Uterus (tissue), 4 donors: Measurements from ENCODE around the gene ESRRB. TPM values are rescaled to one million over a fixed set of nuclear protein-coding genes. Genes with fewer than 3 reads are reported as not detected.

Experiments
- DNase-seq, 2 donors: peaks; one replicate each; pipeline ENCODE4 v3.0.0-alpha.2; 2019 to 2020
- H3K27ac ChIP-seq, 2 donors: fragments of 200-600 bp; sonication (generic); 1 replicate in 1 of 2; 2 replicates in 1 of 2; pipeline ENCODE4 v1.5.1; 2016 to 2018
- H3K27me3 ChIP-seq, 2 donors: fragments of 200-600 bp; sonication (generic); one replicate each; pipeline ENCODE4 v1.5.1; 2018 to 2019; ENCODE audit warnings: control low read depth in 1 of 2
- H3K36me3 ChIP-seq, 2 donors: fragments of 200-600 bp; sonication (generic); one replicate each; pipeline ENCODE4 v1.5.1; 2019; ENCODE audit warnings: control low read depth in 1 of 2
- H3K4me1 ChIP-seq, 2 donors: fragments of 200-600 bp; sonication (generic); one replicate each; pipeline ENCODE4 v1.5.1; 2018 to 2019; ENCODE audit warnings: control low read depth in 1 of 2
- H3K4me3 ChIP-seq, 2 donors: fragments of 200-600 bp; sonication (generic); 1 replicate in 1 of 2; 2 replicates in 1 of 2; pipeline ENCODE4 v1.5.1; 2018 to 2019; ENCODE audit warnings: mild to moderate bottlenecking in 1 of 2
- H3K9me3 ChIP-seq, 2 donors: fragments of 200-600 bp; sonication (generic); one replicate each; pipeline ENCODE4 v1.5.1; 2019; ENCODE audit warnings: control low read depth in 1 of 2
- CTCF ChIP-seq, 4 experiments: fragments of 200-600 bp in 2 of 4; fragments of 450-650 bp in 2 of 4; sonication (generic) in 2 of 4; IDR thresholded peaks; one replicate each; pipeline ENCODE4 v1.5.1; 2016 to 2019; ENCODE audit warnings: antibody characterized with exemption in 4 of 4, mild to moderate bottlenecking in 2 of 4, moderate library complexity in 1 of 4
- POLR2A ChIP-seq, 2 donors: fragments of 450-650 bp; IDR thresholded peaks; one replicate each; pipeline ENCODE4 v1.6.1; 2016; ENCODE audit warnings: antibody characterized with exemption in 2 of 2, mild to moderate bottlenecking in 1 of 2, moderate library complexity in 1 of 2
- intact Hi-C: fragments of 100-400 bp; cut with DNase I; formaldehyde crosslinking; loops from one replicate; pipeline ENCODE4 v1.15.1; 2023; ENCODE audit warnings: low total_unique reads
- total RNA-seq, 4 donors: library from RNA; depleted of rRNA in 3 of 4; stranded (reverse); fragments of >200 nt in 3 of 4; gene quantifications; one replicate each; pipeline versions ENCODE4 v1.1.0 to v1.2.4, GENCODE V29; 2014 to 2023
- donor health status: DM: yes; HTN: yes; CAD: no.

ESRRB gene
- total RNA-seq, 4 donors from 2014 or later: not detected

DNA sequence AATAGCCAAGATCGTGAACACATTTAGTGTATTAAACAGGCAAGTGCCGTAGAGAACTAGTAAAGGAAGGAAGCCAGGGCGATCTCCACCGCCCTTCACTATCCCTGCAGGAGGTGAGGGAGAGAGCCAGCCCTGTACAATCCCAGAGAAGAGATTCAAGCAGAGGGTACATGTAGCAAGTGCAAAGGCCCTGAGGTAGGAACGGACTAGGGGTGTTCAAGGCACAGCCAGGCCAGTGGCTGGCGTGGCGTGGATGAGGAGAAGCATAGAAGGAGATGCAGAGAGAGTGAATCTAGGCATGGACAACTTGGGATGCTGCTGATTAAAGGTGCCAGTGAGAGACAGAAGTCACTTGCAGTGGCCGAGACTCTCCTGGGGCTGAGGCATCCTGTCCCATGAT lies 39.1 kb upstream of the ESRRB start:
- TF ChIP-seq POLR2A (IDR thresholded peaks at IDR 0.05): no peak
- TF ChIP-seq CTCF (IDR thresholded peaks at IDR 0.05): no peak
- Histone ChIP-seq H3K9me3 (no peaks in the 10 kb centered on the region), H3K27me3 (no peaks in the 10 kb centered on the region), H3K27ac (no peak overlapping the region), H3K4me3 (no peak overlapping the region), H3K36me3 (no peaks in the 10 kb centered on the region), H3K4me1 (no peaks in the 10 kb centered on the region)
- no peak for DNase-seq
- intact Hi-C loops: no loop called here

GRCh38 chr14:76337635-76338545 lies 38.0 kb upstream of the ESRRB start:
- Histone ChIP-seq H3K27ac (no peak overlapping the region), H3K27me3 (no peaks in the 10 kb centered on the region), H3K36me3 (no peaks in the 10 kb centered on the region), H3K4me3 (no peak overlapping the region), H3K9me3 (no peaks in the 10 kb centered on the region), H3K4me1 (no peaks in the 10 kb centered on the region)
- TF ChIP-seq POLR2A (IDR thresholded peaks at IDR 0.05): no peak
- no peak for TF ChIP-seq CTCF (IDR thresholded peaks at IDR 0.05)
- intact Hi-C loops: no loop called here
- no peak for DNase-seq

DNA sequence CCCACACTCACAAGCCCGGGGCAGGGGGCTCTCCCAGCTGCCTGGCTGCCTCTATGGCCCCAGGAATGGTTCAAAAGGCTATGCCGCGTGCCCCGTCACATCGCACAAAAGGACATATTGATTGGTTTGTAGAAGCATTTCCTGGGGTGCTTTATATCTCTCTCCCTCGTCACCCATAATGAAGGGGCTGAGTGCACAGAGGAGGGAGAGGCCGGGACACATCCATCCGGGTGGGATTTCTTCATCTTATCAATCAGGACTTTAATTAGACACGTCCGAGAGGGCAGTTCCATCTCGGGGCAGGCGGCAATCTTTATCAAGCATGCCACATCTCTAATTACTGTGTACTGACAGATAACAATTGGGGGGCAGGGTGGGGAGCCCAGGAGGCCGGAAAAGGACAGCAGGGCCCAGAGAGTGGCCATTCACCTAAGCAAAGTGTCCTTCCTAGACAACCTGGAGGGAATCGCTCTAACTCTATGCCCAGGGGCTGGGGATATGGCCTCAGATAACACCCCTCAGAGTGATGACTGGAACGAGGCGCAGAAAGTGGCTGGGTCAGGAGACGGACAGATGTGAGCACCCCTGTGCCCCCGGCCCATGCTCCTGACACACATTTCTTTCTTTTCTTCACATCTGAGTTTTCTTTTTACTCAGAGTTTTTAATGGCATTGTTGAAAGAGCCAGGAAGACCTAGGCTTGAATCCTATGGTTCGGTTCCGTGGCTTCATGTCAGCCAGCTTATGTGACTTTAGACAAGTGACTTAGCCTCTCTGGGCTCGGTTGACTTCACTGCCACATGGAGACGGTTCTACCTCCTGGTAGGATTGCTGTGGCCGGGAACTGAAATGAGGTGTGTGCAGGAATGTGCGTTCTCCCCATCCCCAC lies 36.0 kb upstream of the ESRRB start:
- no peaks in the 10 kb centered on the region for H3K27me3 ChIP-seq
- TF ChIP-seq CTCF (IDR thresholded peaks at IDR 0.05) (no peak), POLR2A (IDR thresholded peaks at IDR 0.05) (no peak)
- H3K4me1 ChIP-seq: no peaks in the 10 kb centered on the region
- no peak overlapping the region for H3K4me3 ChIP-seq
- no peak overlapping the region for H3K27ac ChIP-seq
- intact Hi-C loops: no loop called here
- H3K36me3 ChIP-seq: no peaks in the 10 kb centered on the region
- DNase-seq: no peak
- no peaks in the 10 kb centered on the region for H3K9me3 ChIP-seq

DNA sequence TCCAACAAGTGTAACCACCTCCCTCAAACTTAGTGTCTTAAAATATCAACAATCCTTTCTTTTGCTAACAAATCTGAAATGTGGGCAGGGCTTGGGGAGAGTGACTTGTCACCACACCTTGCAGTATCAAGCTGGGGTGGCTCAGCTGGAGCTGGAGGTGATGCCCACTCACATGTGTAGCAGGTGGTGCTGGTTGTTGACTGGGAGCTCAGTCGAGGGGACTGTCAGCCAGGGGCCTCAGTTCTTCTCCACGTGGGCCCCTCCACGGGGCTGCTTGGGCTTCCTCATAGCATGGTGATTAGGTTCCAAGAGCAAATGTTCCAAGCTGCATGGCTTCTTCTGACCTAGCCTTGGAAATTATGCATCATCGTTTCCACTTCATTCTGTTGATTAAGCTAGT lies 32.6 kb upstream of the ESRRB start:
- intact Hi-C loops: no loop called here
- no peak for DNase-seq
- H3K36me3 ChIP-seq: no peaks in the 10 kb centered on the region
- H3K27me3 ChIP-seq: no peaks in the 10 kb centered on the region
- H3K27ac ChIP-seq: no peak overlapping the region
- TF ChIP-seq POLR2A (IDR thresholded peaks at IDR 0.05) (no peak), CTCF (IDR thresholded peaks at IDR 0.05) (no peak)
- no peak overlapping the region for H3K4me3 ChIP-seq
- no peaks in the 10 kb centered on the region for H3K4me1 ChIP-seq
- no peaks in the 10 kb centered on the region for H3K9me3 ChIP-seq
